HepG2 (cell line): ENCODE results near the gene RNF4. TPM values are rescaled to one million over a fixed set of nuclear protein-coding genes. Genes with fewer than 3 reads are reported as not detected.

Source experiments
- CHCHD3 ChIP-seq: sonication (generic); formaldehyde crosslinking; IDR thresholded peaks from 2 replicates; pipeline ENCODE4 v1.8.0; 2022; ENCODE audit warnings: mild to moderate bottlenecking, missing genetic modification reagents, moderate library complexity
- GLI4 ChIP-seq: sonication (generic); formaldehyde crosslinking; IDR thresholded peaks from 2 replicates; pipeline ENCODE4 v1.5.1; 2020; ENCODE audit warnings: missing genetic modification reagents, mild to moderate bottlenecking, moderate library complexity, borderline replicate concordance
- KAT7 ChIP-seq: IDR thresholded peaks from 2 replicates; pipeline ENCODE4 v1.6.1; 2018; ENCODE audit warnings: borderline replicate concordance, missing compliant biosample characterization
- NRL ChIP-seq: sonication (generic); formaldehyde crosslinking; IDR thresholded peaks from 2 replicates; pipeline ENCODE4 v1.5.0; 2020; ENCODE audit warnings: missing genetic modification reagents, mild to moderate bottlenecking, moderate library complexity, borderline replicate concordance
- SIX4 ChIP-seq: sonication (generic); formaldehyde crosslinking; IDR thresholded peaks from 2 replicates; pipeline ENCODE4 v1.4.0; 2020; ENCODE audit warnings: missing genetic modification reagents
- TBX2 ChIP-seq: sonication (generic); formaldehyde crosslinking; IDR thresholded peaks from 2 replicates; pipeline ENCODE4 v1.5.0; 2020; ENCODE audit warnings: missing genetic modification reagents, mild to moderate bottlenecking, borderline replicate concordance
- ZFP1 ChIP-seq: IDR thresholded peaks from 2 replicates; pipeline ENCODE4 v1.6.1; 2016
- ZFP82 ChIP-seq: sonication (generic); formaldehyde crosslinking; IDR thresholded peaks from 2 replicates; pipeline ENCODE4 v1.5.1; 2020; ENCODE audit warnings: mild to moderate bottlenecking, missing genetic modification reagents, borderline replicate concordance
- ZNF296 ChIP-seq: sonication (generic); formaldehyde crosslinking; conservative IDR thresholded peaks from 2 replicates; pipeline ENCODE4 v1.5.0; 2020; ENCODE audit warnings: mild to moderate bottlenecking, missing genetic modification reagents
- ZNF607 ChIP-seq: sonication (generic); formaldehyde crosslinking; IDR thresholded peaks from 2 replicates; pipeline ENCODE4 v1.5.1; 2020; ENCODE audit warnings: missing genetic modification reagents, mild to moderate bottlenecking, borderline replicate concordance
- polyA plus RNA-seq, 8 experiments: library from polyadenylated mRNA; depleted of rRNA in 3 of 8; stranded (reverse) in 7 of 8; unstranded in 1 of 8; fragments of >200 nt; fragmentation: Illumina TruSeq in 4 of 8; extraction: Trizol in 4 of 8; gene quantifications; 2 replicates each; pipeline versions ENCODE4 v1.2.1 to v1.2.3, GENCODE V29; 2011 to 2016; ENCODE audit warnings: low read depth in 4 of 8, missing spikeins in 1 of 8, mixed read lengths in 1 of 8; ENCODE audit not compliant: insufficient read depth in 1 of 8
- total RNA-seq, 5 experiments: library from RNA; depleted of rRNA; stranded (reverse); fragments of >200 nt; fragmentation: Illumina TruSeq; extraction: Trizol; gene quantifications; 2 replicates each; pipeline ENCODE4 v1.2.3, GENCODE V29; 2016; ENCODE audit warnings: low read depth in 1 of 5
- TF ChIP-seq, protein P1 (sequence below): sonication (generic); formaldehyde crosslinking; IDR thresholded peaks from 2 replicates; pipeline ENCODE4 v1.4.0; 2020; ENCODE audit warnings: missing genetic modification reagents
- TF ChIP-seq, protein P2 (sequence below): sonication (generic); formaldehyde crosslinking; IDR thresholded peaks from 2 replicates; pipeline ENCODE4 v1.4.0; 2020; ENCODE audit warnings: mild to moderate bottlenecking, missing genetic modification reagents

The RNF4 gene
- total and polyA plus RNA-seq, 2 of the 13 experiments (the other 11 are each of a cell fraction or from before 2014, with no cell fraction given): 38.1 to 45.1 TPM

DNA sequence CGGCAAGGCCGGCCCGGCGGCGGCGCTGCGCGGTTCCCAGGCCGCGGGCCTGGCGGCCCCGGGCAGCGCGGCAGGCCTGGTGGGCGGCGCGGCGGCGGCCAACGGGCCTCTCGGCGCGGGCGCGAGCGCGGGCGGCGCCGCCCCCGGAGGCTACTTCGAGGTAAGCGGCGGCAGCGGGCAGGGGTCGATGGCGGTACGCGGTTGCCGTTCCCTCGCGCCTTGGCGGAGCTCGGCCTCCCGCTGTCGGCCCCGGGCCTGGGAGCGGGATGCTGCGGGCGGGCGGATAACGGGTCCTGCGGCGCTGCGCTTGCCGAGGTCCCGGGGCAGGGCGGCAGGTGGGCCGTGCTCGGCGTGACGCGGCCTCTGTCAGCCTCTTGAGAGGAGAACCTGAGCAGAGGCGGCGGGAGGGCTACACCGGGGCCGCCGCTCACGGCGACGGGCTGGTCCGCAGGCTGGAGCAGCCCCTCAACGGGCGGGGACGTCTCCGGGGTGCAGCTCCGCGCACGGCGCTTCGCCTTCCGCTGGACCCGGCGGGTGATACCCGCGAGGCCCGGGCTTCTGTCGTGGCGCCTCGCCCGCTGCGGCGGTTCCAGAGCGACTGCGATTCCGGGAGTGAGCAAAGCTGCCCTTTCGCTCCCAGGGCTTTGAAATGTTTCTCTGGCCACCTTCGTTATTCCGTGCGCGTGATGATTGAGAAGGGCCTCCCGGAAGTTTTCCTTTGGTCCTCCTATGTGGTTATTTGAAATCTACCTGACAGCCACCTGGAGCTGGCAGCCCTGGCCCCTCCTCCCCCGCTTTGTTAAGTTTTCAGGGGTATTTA lies 68.3 kb downstream of the RNF4 start (continued):
- TF ChIP-seq, protein P1, sequence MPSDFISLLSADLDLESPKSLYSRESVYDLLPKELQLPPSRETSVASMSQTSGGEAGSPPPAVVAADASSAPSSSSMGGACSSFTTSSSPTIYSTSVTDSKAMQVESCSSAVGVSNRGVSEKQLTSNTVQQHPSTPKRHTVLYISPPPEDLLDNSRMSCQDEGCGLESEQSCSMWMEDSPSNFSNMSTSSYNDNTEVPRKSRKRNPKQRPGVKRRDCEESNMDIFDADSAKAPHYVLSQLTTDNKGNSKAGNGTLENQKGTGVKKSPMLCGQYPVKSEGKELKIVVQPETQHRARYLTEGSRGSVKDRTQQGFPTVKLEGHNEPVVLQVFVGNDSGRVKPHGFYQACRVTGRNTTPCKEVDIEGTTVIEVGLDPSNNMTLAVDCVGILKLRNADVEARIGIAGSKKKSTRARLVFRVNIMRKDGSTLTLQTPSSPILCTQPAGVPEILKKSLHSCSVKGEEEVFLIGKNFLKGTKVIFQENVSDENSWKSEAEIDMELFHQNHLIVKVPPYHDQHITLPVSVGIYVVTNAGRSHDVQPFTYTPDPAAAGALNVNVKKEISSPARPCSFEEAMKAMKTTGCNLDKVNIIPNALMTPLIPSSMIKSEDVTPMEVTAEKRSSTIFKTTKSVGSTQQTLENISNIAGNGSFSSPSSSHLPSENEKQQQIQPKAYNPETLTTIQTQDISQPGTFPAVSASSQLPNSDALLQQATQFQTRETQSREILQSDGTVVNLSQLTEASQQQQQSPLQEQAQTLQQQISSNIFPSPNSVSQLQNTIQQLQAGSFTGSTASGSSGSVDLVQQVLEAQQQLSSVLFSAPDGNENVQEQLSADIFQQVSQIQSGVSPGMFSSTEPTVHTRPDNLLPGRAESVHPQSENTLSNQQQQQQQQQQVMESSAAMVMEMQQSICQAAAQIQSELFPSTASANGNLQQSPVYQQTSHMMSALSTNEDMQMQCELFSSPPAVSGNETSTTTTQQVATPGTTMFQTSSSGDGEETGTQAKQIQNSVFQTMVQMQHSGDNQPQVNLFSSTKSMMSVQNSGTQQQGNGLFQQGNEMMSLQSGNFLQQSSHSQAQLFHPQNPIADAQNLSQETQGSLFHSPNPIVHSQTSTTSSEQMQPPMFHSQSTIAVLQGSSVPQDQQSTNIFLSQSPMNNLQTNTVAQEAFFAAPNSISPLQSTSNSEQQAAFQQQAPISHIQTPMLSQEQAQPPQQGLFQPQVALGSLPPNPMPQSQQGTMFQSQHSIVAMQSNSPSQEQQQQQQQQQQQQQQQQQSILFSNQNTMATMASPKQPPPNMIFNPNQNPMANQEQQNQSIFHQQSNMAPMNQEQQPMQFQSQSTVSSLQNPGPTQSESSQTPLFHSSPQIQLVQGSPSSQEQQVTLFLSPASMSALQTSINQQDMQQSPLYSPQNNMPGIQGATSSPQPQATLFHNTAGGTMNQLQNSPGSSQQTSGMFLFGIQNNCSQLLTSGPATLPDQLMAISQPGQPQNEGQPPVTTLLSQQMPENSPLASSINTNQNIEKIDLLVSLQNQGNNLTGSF: 0 out of 2 replicates have a peak, but pooled peaks have one; percentile 30
- TF ChIP-seq NRL (CRISPR knock-in tag): 0 out of 2 replicates have a peak, but pooled peaks have one; percentile 61
- no peak for TF ChIP-seq CHCHD3
- TF ChIP-seq ZNF607 (CRISPR knock-in tag): no peak
- peak; percentile 46; the same call in 1 of the 2 replicates for TF ChIP-seq KAT7 (CRISPR knock-in tag)
- TF ChIP-seq SIX4 (CRISPR knock-in tag): no peak
- peak; percentile 25; the same call in 1 of the 2 replicates for TF ChIP-seq TBX2 (CRISPR knock-in tag)
- no peak for TF ChIP-seq GLI4 (CRISPR knock-in tag)
- TF ChIP-seq ZFP1 (CRISPR knock-in tag): no peak
- no peak for TF ChIP-seq ZNF296 (CRISPR knock-in tag)
- TF ChIP-seq ZFP82 (CRISPR knock-in tag): peak; percentile 49; the same call in 1 of the 2 replicates
- TF ChIP-seq, protein P2, sequence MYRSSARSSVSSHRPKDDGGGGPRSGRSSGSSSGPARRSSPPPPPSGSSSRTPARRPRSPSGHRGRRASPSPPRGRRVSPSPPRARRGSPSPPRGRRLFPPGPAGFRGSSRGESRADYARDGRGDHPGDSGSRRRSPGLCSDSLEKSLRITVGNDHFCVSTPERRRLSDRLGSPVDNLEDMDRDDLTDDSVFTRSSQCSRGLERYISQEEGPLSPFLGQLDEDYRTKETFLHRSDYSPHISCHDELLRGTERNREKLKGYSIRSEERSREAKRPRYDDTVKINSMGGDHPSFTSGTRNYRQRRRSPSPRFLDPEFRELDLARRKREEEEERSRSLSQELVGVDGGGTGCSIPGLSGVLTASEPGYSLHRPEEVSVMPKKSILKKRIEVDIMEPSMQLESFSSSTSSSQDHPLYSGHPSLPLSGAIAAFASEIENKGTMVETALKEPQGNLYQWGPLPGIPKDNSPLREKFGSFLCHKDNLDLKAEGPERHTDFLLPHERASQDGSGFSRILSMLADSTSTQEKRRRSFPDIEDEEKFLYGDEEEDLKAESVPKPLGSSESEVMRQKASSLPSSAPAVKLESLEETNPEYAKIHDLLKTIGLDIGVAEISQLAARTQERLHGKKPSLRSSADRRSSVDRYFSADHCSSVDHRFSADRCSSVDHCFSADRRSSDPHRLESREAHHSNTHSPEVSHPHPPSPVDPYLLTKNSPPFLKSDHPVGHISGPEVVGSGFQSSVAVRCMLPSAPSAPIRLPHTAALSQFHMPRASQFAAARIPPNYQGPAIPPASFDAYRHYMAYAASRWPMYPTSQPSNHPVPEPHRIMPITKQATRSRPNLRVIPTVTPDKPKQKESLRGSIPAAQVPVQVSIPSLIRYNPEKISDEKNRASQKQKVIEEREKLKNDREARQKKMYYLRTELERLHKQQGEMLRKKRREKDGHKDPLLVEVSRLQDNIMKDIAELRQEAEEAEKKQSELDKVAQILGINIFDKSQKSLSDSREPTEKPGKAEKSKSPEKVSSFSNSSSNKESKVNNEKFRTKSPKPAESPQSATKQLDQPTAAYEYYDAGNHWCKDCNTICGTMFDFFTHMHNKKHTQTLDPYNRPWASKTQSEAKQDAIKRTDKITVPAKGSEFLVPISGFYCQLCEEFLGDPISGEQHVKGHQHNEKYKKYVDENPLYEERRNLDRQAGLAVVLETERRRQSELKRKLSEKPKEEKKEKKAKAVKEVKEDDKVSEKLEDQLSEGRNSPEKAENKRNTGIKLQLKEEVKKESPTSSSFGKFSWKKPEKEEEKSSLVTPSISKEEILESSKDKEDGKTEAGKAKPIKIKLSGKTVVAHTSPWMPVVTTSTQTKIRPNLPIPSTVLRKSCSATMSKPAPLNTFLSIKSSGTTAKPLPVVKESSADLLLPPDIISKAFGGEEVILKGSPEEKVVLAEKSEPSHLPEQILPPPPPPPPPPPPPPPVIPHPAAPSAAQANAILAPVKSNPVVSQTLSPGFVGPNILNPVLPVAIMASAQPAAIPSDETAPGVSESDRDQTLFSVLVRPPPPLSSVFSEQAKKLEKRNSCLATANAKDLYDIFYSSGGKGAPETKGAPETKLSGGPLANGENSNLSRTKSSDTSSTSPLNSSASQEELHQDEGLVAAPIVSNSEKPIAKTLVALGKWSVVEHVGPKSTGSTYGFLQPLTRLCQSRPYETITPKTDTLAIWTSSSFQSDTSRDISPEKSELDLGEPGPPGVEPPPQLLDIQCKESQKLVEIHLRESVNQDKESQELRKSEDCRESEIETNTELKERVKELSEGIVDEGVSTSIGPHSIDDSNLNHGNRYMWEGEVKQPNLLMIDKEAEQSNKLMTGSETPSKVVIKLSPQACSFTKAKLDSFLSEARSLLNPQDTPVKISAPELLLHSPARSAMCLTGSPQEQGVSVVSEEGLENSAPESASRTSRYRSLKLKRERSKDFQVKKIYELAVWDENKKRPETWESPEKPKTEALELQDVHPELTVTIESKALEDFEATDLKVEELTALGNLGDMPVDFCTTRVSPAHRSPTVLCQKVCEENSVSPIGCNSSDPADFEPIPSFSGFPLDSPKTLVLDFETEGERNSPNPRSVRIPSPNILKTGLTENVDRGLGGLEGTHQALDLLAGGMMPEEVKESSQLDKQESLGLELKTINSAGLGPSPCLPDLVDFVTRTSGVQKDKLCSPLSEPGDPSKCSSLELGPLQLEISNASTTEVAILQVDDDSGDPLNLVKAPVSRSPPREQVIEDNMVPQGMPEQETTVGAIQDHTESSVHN (CRISPR knock-in tag): 0 out of 2 replicates have a peak, but pooled peaks have one; percentile 41
